GM03348 (cell line): ENCODE results near the gene ATG4C.
"Not testable (repeated sequence)": the region's sequence is repeated elsewhere in the genome, so short reads cannot be mapped to it uniquely, and the experiment has no call there.

Experiments used
- DNase-seq: peaks from one replicate; pipeline ENCODE4 v3.0.0; 2012; ENCODE audit warnings: low spot score

The ATG4C gene, protein sequence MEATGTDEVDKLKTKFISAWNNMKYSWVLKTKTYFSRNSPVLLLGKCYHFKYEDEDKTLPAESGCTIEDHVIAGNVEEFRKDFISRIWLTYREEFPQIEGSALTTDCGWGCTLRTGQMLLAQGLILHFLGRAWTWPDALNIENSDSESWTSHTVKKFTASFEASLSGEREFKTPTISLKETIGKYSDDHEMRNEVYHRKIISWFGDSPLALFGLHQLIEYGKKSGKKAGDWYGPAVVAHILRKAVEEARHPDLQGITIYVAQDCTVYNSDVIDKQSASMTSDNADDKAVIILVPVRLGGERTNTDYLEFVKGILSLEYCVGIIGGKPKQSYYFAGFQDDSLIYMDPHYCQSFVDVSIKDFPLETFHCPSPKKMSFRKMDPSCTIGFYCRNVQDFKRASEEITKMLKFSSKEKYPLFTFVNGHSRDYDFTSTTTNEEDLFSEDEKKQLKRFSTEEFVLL

DNA sequence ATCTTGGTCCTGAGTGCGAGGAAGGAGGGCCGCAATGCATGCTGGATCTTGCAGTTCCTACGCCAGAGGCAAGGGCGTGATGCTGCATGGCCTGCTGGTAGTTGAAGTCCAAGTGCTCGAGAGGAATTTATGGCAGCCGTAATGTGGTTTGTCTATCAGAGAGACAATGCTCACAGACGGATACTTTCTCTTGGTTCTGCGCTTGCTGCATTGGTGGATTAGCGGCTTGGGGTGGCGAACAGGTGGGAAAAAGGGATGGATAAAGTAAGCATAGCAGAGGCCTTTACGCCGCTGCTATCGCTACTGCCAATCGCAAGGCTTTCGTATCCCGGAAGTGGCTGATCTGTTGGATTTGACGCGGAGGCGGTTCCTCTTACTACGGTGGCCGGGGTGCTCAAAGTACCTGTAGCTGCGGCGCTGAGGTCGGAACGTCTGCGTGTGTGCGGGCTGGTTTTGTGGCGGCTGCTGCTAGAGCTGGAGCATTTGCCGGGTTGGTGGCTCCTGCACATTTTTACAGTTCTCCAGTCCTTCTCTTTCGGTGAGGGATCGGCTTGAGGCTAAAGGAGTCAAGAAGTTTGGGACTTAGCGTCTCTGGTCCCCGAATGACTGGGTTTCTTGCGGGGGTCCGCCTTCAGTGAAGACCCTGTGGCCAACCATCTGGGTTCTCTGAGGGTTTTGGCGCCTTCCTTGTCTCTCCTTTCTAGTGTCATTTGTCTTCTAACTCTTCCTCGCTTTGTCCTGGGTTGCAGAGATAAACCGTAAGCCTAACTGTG is at the start of gene ATG4C:
Gene ATG4C (plus strand): TSS at position 397 of the 773 bp plus-strand sequence. CDS start 19,655 bp downstream, outside the sequence.
- peak; percentile 91 for DNase-seq

DNA sequence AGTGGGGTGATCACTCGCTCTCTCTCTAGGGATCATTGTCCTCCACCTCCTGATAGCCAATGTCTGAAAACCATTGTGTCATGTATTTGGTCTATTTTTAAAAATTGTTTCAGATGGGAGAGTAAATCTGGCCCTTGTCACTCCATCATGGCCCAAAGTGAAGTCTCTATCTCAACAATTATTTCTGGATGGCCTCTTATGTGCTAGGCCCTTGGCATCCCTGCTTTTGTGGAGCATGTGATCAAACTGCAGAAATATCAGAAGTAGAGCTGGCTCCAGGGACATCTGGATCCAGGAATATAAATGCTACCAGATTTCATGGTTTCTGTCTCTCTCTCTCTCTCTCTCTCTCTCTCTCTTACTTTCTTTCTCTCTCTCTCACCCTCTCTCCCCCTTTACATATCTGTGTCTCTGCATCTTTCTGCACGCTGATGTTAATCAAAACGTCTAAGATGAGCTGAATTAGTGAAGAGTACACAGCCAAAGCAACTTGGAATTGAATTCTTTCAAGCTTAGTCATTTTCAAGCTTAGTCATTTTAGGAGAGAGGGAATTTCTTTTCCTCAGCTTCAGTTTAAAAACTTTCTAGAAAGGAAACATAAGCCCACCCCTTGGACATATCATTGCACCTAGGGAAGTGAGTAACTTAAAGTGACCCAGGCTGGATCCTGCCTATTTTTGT is 48.3 kb upstream of the ATG4C start:
- peak; percentile 44 for DNase-seq

DNA sequence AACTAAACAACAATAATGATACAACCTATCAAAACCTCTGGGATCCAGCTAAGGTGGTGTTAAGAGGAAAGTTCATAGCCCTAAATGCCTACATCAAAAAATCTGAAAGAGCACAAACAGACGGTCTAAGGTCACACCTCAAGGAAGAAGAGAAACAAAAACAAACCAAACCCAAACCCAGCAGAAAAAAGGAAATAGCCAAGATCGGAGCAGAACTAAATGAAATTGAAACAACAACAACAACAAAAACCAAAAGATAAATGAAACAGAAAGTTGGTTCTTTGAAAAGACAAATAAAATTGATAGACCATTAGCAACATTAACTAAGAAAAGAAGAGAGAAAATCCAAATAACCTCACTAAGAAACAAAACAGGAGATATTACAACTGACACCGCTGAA is 43.2 kb upstream of the ATG4C start:
- DNase-seq, result not testable (repeated sequence)

DNA sequence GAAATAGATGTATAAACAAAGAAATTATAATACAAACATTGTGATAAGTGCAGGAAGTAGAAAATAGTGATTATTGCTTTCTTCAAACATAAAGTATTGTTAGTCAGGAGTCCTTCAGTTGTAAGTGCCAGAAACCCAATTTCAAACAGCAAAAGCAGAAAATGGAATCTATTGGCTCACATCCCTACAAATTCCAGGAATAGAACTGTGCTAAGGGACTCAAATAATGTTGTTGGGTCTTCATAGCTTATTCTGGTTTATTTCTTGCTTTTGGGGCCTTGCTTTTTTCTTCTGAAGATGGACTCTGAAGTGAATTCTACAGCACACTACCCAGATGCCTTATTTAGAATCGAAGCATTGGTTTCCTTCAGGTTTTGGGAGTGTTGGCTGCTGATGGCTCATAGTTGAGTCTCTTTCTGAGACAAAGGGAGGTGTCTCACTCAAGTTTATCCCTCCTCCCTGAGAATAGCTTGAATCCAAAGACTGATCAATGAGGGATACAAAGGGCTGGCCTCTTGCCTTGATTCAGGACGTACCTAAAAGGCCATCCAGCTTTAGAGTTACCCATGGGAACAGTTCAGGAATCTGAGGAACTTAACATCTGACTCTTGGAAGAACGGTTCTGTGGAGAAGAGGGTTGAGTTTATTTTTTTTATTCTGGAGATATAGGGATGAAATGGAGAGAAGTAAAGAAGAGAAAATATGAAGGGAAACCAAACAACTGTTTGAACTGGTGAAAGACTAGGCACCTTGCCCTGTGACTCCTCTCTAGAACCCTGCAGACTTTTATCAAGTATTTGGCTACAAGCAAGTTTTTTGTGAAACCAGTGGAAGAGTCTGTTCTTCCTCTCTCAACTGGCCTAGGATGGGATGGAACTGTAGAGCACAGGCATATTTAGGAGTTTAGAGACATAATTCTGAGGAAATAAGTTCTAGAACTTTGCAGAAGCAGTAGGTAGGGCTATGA is 39.0 kb upstream of the ATG4C start:
- DNase-seq, result no peak

DNA sequence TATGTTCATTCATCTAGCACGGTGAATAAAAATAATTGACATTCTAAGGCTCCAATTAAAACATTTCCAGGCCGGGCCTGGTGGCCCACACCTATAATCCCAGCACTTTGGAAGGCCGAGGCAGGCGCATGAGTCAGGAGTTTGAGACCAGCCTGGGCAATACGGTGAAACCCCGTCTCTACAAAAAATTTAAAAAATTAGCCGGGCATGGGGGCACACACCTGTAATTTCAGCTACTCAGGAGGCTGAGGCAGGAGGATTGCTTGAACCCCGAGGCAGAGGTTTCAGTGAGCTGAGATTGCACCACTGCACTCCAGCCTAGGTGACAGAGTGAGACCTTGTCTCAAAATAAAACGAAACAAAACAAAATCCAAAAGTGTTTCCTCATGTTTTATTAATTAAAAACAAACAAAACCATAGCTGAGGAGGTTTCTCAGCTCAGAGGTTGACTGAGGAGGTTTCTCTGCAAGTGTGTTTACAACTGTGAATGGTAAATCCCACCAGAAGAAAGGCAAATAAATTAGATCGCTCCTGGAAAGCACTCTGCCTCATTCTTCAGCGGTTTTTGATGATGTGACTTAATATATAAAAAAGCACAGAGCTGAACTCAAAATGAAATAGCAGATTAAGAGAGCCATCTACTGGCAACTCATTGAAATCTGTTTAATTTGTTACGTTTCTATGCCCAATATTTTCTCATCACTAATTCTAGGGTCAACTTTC is 37.7 kb upstream of the ATG4C start:
- DNase-seq, result peak; percentile 42

DNA sequence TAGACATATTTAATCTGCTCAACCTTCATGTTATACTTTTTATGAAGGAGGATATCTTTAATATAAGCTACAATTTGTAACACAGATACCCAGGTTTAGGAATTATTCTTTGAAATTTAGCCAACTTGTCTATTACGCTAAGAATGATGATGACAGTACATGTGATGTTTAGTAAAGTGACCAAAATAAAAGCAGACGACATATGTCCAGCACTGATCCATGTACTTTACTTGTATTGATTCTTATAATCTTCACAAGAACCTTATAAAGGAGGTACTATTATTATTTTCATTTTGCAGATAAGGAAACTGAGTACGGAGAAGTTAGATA is 37.2 kb upstream of the ATG4C start:
- no peak for DNase-seq

DNA sequence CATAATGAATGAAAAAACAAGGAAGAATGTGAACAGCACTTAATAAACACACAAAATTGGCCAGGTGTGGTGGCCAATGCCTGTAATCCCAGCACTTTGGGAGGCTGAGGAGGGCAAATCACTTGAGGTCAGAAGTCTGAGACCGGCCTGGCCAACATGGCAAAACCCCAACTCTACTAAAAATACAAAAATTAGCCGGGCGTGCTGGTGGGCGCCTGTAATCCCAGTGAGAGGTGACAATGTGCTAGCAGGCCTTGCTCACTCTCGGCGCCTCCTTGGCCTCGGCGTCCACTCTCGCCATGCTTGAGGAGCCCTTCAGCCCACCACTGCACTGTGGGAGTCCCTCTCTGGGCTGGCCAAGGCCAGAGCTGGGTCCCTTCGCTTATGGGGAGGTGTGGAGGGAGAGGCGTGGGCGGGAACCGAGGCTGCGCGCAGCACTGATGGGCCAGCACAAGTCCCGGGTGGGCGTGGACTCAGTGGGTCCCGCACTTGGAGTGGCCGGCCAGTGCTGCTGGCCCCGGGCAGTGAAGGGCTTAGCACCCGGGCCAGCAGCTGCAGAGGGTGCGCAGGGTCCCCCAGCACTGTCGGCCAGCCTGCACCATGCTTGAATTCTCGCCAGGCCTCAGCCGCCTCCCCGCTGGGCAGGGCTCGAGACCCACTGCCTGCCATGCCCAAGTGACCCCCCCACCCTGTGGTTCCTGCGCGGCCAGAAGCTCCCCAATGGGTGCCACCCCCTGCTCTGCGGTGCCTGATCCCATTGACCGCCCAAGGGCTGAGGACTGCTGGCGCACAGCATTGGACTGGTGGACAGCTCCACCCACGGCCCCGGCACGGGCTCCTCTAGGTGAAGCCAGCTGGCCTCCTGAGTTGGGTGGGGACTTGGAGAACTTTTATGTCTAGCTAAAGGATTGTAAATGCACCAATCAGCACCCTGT is 30.6 kb upstream of the ATG4C start:
- DNase-seq, result no peak

DNA sequence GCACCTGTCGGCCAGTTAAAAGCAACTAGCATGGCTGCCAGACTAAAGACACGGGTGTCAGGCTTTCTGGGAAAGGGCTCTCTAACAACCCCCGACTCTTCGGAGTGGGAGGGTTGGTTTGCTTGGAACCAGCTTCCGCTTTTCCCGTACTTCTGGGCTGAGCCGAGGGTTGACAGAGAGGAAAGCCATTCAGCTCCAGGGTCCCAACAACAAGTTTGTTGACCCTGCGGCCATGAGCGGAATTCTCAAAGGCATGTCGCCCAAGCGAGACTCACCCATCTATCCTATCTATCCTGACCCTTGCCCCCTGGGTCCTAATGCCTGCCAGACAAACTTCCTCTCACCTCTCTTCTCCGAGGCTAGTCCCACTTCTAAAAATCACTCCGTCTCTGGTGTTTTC is 29.0 kb upstream of the ATG4C start:
- not testable (repeated sequence) for DNase-seq

DNA sequence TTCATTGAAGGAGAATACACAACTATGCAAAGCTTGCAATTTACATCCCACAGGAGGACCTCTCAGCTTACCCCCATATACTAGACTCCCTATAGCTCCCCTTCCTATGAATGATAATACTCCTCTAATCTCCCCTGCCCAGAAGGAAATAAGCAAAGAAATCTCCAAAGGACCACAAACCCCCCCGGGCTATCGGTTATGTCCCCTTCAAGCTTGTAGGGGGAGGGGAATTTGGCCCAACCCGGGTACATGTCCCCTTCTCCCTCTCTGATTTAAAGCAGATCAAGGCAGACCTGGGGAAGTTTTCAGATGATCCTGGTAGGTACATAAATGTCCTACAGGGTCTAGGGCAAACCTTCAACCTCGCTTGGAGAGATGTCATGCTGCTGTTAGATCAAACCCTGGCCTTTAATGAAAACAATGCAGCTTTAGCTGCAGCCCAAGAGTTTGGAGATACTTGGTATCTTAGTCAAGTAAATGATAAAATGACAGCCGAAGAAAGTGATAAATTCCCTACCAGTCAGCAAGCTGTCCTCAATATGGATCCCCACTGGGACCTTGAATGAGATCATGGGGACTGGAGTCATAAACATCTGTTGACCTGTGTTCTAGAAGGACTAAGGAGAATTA is 27.6 kb upstream of the ATG4C start:
- DNase-seq, result not testable (repeated sequence)

DNA sequence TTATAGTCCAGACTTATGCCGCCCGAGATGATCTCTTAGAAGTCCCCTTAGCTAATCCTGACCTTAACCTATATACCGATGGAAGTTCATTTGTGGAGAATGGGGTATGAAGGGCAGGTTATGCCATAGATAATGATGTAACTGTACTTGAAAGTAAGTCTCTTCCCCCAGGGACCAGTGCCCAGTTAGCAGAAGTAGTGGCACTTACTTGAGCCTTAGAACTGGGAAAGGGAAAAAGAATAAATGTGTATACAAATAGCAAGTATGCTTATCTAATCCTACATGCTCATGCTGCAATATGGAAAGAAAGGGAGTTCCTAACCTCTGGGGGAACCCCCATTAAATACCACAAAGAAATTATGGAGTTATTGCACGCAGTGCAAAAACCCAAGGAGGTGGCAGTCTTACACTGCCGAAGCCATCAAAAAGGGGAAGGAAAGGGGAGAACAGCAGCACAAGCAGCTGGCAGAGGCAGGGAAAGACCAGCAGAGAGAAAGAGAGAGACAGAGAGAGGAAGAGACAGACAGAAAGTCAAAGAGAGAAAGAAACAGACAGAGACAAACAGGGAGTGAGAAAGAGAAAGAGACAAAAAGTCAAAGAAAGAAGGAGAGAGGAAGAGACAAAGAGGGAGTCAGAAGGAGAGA is 24.6 kb upstream of the ATG4C start:
- not testable (repeated sequence) for DNase-seq

DNA sequence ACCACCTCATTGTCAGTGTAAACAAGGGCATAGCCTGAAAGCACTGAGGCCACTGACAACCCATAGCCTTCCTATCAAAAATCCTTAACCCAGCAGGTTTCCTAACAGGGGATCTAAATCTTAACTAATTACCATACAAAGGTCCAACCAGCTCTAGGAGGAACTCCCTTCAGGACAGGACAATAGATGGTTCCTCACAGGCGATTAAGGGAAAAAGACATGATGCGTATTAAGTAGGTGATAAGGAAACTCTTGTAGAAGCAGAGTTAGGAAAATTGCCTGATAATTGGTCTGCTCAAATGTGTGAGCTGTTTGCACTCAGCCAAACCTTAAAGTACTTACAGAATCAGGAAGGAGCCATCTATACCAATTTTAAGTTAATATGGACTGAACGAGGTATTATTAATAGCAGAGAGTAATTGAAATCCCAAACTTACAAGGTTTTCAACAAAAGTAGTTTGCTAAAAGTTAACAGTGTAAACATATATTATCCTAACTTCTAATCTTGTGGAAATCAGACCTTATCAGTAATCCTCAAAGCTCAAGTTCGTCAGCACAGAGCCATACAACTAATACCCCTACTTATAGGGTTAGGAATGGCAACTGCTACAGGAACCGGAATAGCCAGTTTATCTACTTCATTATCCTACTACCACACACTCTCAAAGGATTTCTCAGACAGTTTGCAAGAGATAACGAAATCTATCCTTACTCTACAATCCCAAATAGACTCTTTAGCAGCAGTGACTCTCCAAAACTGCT is 23.7 kb upstream of the ATG4C start:
- DNase-seq, result not testable (repeated sequence)

DNA sequence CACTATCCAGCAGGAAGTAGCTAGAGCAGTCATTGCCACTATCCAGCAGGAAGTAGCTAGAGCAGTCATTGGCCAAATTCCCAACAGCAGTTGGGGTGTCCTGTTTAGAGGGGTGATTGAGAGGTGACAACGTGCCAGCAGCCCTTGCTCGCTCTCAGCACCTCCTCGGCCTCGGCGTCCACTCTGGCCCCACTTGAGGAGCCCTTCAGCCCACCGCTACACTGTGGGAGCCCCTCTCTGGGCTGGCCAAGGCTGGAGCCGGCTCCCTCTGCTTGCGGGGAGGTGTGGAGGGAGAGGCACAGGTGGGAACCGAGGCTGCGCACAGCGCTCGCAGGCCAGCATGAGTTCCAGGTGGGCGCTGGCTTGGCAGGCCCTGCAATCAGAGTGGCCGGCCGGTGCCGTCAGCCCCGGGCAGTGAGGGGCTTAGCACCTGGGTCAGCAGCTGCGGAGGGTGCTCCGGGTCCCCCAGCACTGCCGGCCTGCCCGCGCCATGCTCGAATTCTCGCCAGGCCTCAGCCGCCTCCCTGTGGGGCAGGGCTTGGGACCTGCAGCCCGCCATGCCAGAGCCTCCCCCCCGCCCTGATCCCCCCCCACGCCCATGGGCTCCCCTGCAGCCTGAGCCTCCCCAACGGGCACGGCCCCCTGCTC is 22.6 kb upstream of the ATG4C start:
- DNase-seq, result not testable (repeated sequence)

DNA sequence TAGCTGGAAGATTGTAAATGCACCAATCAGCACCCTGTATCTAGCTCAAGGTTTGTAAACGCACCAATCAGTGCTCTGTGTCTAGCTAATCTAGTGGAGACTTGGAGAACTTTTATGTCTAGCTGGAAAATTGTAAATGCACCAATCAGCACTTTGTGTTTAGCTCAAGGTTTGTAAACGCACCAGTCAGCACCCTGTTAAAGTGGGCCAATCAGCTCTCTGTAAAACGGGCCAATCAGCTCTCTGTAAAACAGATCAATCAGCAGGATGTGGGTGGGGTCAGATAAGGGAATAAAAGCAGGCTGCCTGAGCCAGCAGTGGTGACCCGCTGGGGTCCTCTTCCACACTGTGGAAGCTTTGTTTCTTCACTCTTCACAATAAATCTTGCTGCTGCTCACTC is 21.9 kb upstream of the ATG4C start:
- DNase-seq, result not testable (repeated sequence)

DNA sequence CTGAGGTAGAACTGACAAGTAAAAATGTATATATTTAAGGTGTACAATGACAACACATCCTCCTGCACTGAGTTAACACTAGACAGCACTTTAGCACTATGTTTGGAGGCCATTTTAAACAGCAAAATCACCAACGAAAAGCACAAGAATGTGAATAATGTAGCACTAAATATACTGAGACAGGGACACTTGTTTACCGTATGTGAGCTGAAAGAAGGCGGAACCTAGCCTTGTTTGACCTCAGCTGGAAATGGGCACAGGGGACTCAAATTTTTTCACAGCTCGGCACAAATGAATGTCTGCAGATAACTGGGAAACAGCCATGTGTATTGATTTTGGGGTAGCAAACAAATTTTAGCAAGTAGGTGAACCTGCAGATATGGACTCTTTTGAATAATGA is 18.0 kb upstream of the ATG4C start:
- DNase-seq, result no peak

DNA sequence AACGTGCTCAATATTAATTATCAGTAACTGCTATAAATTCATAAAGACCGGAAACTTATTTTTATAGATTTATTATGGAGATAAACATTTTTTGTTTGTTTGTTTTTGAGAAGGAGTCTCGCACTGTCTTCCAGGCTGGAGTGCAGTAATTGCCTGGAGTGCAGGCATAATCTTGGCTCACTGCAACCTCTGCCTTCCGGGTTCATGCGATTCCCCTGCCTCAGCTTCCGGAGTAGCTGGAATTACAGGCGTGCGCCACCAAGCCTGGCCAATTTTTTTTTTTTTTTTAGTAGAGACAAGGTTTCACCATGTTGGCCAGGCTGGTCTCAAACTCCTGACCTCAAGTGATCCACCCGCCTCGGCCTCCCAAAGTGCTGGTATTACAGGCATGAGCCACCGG is 15.4 kb upstream of the ATG4C start:
- not testable (repeated sequence) for DNase-seq

DNA sequence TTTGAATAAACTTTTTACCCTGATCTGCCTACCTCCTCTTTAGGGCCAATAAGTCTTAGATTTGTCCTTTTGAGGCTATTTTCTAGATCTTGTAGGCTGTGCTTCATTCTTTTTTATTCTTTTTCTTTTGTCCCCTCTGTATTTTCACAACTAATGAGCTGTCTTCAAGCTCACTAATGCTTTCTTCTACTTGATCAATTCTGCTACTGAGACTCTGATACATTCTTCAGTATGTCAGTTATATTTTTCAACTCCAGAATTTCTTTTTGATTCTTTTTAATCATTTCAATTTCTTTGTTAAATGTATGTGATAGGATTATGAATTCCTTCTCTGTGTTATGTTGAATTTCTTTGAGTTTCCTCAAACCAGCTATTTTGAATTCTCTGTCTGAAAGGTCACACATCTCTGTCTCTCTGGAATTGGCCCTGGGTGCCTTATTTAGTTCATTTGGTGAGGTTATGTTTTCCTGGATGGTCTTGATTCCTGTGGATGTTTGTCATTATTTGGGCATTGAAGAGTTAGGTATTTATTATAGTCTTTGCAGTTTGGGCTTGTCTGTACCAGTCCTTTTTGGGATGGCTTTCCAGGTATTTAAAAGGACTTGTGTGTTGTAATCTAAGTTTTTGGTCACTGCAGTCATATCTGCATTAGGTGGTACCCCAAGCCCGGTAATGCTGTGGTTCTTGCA is 11.2 kb upstream of the ATG4C start:
- no peak for DNase-seq

DNA sequence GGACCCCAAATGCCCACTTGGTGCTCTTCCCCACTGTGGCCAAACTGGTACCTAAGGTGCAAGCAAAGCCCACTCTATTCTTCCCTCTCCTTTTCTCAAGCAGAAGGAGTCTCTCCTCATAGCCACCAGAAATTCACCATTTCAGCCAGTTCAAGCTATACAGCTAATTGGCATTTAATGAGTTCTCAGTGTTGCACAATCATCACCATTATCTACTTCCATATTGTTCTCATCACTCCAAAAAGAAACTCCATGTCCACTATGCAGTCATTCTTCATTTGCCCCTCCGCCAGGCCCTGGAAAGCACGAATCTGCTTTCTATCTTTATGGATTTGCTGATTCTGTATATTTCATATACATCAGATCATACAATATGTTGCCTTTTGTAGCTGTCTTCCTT is 9.9 kb upstream of the ATG4C start:
- DNase-seq, result no peak
